NK-92 (cell line): ENCODE measurements around the gene POC1B.

Source experiments
- DNase-seq: peaks from one replicate; lab custom pipeline; 2025; ENCODE audit not compliant: unreplicated experiment; lab: John Stamatoyannopoulos, UW

The POC1B gene

DNA sequence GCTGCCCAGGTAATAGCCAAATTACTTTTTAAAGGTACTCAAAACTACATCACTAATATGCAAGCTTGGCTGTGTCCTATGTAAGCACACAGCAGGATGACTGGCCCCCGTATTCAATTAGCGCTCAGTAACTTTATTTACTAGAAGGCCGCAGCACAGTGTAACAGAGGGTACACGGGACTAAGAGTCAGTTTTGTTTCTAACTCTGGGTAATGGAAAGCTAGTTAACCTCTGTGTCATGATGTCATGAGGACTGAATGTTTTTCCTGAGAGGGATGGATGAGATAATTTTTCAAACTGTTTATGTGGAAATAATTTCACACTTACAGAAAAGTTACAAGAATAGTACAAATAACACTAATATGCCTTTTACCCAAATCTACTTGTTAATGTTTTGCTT lies 28.4 kb downstream of the POC1B start:
- DNase-seq: no peak

- DNase-seq: no peak
Measured at GRCh38 chr12:89497005-89497404, 28.8 kb downstream of the POC1B start.

- no peak for DNase-seq
Measured at GRCh38 chr12:89494411-89495231, 31.2 kb downstream of the POC1B start.

DNA sequence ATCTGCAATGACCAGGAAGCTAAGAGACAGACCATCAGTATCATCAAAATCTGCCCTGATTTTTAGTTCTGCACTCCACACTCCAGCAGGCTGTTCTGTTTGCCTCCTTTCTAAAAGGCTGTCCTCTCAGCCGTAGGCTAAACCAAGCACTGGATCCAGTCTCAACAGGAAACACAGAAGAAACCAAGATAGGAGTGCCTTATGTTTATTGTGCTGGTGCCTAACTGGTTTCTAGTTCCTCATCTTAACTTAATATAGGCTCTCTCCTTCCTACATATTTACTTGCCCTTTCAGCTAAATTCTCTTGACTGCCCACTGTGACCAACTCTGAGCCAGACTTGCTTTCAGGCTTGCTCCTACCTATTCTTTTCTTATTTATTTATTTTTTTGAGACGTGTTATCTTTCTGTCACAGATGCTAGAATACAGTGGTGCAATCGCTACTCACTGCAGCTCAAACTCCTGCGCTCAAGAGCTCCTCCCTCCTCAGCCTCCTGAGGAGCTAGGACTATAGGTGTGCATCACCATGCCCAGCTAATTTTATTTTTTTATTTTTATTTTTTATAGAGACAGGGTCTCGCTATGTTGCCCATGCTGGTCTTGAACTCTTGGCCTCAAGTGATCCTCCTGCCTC lies 32.1 kb downstream of the POC1B start:
- DNase-seq: no peak

DNA sequence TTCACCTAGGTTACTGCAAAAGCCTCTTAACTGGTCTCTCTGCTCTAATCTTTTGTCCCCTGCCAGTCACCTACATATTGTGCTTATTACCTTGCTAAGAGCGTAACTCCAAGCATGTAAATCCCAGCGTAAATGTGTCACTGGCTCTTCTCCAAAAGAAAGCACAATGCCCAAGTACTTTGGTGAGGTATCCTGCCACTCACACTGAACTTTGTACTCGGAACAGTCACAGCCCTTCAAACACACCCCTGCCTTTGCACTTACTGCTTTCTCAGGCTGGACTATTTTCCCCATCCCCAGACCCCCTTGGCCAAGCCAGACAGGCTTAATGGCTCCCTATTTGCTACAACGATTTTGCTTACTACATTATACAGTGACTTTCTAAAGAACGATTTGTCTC lies 33.0 kb downstream of the POC1B start:
- DNase-seq: no peak

DNA sequence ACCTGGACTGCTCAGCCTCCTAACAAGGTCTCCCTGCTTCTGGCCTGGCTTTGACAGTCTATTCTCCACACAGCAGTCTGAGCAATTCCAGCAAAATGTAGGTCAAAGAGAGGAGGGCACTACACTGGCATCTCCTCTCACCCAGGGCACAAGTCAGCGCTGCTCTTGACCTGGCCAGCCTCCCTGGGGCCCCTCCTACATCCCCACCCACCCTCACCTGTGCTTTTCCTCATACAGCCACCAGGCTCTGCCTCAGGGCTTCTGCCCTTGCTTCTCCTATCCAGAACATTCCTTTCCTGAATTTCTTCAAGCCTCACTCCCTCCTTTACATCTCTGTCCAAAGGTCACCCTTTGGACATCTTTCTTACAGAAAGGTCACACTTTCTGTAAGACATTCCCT lies 34.9 kb downstream of the POC1B start:
- DNase-seq: no peak

GRCh38 chr12:89486264-89486663 lies 39.6 kb downstream of the POC1B start:
- DNase-seq: no peak

GRCh38 chr12:89484470-89484869 lies 41.4 kb downstream of the POC1B start:
- no peak for DNase-seq

DNA sequence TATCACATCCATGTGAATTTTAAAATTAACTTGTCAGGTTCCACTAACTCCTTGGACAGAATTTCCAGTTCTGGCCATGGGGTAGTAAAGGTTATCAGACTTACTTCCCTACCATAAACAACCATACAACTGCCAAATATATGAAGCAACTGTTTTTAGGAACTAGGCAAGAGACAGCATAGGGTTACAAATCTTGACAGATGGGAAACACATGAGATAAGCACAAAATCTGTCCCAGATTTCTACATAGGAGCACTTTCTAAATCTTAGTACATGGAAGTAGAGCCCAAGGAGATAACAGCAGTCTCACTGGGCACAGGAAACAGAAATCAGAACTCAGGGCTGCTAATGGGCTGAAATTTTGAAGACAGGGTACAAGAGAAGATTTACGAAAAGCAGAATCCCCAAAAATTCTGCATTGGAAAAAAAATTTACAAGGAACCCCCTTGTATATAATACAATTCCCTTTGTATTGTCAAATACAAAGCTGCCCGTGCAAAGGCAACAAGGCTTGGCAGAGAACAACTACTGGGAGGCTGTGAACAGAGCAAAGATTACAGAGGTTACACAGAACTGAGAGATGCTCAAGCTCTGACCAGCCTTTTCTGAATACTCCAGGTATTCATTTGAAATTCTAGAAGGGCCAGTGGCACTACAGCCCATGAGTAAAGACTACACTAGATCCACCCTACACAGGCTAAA lies 44.5 kb downstream of the POC1B start:
- no peak for DNase-seq

DNA sequence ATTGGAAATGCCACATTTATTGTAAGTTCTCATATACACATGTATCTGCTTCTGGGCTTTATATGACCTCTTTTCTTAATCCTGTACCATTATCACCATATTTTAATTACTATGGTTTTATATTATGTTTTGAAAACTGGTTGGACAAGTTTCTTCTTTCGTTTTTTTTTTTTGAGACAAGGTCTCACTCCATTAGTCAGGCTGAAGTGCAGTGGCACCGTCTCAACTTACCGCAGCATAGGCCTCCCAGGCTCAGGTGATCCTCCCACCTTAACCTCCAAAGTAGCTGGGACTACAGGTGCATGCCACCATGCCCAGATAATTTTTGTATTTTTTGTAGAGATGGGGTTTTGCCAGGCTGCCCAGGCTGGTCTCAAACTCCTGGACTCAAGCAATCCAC lies 45.9 kb downstream of the POC1B start:
- no peak for DNase-seq

DNA sequence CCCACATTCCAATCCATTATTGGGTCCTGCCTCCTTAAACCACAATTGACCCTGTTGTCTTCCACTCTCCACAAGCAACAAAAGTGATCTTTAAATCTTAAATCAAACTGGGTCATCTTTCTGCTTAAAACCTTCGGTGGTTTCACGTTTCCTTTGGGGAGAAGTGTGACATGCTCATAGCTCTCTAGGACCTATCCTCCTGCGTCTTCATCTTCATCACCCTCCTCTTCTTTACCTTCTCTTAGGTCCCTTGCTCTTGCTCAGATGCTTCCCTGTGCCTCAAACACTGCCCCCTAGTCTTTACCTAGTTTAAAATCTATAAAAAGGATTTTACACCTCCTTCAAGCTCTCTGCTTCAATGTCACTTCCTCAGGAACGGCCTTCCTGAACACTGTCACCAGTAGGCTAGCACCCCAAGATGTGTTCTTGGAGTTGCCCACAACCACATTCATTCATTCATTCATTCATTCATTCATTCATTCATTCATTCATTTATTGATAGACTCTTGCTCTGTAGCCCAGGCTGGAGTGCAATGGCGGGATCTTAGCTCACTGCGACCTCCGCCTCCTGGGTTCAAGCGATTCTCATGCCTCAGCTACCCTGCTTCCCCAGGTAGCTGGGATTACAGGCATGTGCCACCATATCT lies 48.1 kb downstream of the POC1B start:
- DNase-seq: no peak

DNA sequence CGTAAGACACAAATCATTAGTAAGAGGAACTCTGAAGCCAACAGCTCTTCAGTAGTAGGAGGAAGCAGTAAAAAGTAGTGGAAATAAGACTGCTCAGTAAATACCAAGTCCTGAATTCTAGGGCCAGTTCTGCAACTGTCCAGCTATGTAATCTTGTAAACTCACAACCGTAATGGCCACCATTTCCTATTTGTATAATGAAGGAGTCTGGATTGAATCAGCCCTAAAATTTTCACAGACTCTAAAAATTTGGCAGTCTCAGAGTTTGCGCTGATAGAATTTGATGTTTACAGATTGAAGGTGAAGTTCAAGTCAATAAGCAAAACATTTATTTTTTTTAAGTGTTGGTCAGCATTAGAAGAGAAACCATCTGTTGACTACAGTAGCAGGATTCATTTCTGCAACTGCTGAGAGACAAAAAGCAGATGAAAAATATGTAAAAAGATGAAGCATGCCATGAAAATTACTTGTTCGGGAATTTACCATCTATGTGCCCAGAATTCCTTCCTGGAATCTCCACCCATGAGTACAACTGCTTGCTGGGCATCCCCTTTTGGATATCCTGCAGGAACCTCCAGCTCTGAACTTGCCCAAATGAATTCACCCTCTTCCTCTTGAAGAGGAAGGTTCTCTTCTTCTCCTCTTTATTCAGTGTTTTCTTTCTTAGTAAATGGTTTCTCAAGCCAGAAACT lies 48.8 kb downstream of the POC1B start:
- no peak for DNase-seq

- no peak for DNase-seq
Measured at GRCh38 chr12:89476232-89476631, 49.6 kb downstream of the POC1B start.

DNA sequence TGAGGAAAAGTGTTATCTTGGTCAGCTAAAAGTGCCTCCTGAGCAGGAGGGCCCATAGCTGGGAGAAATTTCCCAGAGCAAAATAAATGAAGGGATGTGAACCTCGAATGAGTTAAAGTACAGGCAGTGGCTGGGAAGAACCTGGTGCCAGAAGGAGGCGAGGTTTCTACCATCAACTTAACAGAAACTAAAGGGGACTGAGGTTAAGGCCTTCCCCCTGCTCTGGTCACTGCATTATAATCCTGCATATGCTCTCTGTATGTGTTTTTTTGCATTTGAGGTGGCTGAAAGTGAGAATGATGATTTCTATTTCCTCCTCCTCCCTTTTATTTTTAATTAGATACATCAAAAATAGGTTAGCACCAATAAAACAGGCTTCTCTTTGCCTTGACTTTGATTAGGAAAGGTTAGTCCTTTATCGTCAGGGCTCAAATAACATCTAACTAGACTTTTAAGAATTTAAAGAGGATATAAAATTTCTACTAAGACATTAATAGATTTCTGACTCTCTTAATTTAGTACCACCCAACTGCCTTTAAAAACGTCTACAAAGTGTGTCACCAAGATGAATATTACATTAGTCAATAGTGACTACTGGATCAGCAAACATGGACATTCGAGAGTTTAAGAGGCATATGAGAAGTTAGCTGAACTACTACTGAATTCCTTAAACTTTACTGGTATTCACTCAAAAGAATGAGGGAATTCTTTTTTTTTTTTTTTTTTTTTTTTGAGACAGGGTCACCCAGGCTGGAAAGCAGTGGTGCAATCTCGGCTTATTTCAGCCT lies 50.5 kb downstream of the POC1B start:
- DNase-seq: no peak

DNA sequence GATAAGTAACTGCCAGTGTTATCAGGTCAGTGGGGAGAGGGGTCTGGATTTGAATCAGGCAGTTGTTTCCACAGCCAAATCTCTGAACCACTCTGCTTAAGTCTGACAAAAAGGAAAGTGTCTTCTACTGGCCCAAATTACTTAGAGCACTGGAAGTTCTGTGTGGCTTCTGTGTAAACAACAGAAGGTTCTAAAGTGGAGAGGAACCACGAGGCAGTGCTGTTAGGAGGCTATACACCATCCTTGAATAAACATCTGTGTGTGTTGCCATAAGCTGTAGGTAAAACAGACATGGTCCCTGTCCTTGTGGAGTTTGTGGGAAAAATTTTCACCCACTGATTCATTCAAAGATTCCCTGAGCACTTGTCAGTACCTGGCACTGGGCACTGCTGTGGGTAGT lies 51.2 kb downstream of the POC1B start:
- no peak for DNase-seq

GRCh38 chr12:89472508-89472907 lies 53.3 kb downstream of the POC1B start:
- DNase-seq: no peak

GRCh38 chr12:89470741-89471509 lies 54.9 kb downstream of the POC1B start:
- DNase-seq: no peak

DNA sequence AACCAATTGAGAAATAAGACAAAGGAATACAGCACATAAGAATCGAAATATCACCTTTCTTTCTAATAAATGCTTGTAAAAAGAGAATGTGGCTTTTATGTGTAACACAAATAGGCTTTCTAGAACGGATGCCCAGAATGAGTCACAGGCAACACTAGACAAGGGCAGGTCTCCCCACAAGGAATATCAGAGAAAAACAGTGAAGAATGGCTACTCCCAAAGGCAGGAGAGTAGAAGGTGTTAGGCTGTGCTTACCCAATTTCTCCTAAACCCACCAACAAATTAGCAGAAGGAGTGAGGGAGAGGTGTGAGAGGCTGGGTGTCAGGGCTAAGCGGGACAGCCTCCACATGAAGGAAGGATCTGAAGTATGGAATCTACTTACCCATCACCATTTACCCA lies 56.5 kb downstream of the POC1B start:
- DNase-seq: no peak

DNA sequence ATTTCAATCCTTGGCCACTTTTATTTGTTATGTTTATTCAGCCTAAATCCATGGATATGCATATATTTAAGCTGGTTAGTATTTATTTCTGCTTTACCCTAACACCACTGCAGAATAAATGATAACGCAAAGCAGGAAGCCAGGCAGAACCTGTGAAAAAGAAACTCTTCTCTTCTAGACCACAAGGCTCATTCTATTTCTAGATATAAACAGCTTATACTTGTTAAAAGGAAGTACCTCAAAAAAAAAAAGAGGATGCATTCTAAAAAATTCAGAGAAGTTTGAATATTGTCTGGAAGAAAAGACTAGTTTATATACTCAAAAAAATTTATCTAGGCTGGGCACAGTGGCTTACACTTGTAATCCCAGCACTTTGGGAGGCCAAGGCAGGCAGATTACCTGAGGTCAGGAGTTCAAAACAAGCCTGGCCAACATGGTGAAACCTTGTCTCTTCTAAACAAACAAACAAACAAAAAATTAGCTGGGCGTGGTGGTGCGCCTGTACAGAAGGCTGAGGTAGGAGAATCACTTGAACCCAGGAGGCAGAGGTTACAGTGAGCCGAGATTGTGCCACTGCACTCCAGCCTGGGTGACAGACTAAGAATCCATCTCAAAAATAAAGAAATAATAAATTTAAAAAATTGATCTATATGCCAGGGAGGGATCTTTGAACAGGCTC lies 57.1 kb downstream of the POC1B start:
- no peak for DNase-seq
